NCI-H82 treated with DMSO at 0.1 percent for 48 hours (cell line): Measurements from ENCODE around the gene PRODH2.

Experiments used
- DNase-seq: peaks from one replicate; lab custom pipeline; 2025; ENCODE audit not compliant: unreplicated experiment; lab: John Stamatoyannopoulos, UW

Gene PRODH2, protein sequence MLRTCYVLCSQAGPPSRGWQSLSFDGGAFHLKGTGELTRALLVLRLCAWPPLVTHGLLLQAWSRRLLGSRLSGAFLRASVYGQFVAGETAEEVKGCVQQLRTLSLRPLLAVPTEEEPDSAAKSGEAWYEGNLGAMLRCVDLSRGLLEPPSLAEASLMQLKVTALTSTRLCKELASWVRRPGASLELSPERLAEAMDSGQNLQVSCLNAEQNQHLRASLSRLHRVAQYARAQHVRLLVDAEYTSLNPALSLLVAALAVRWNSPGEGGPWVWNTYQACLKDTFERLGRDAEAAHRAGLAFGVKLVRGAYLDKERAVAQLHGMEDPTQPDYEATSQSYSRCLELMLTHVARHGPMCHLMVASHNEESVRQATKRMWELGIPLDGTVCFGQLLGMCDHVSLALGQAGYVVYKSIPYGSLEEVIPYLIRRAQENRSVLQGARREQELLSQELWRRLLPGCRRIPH

DNA sequence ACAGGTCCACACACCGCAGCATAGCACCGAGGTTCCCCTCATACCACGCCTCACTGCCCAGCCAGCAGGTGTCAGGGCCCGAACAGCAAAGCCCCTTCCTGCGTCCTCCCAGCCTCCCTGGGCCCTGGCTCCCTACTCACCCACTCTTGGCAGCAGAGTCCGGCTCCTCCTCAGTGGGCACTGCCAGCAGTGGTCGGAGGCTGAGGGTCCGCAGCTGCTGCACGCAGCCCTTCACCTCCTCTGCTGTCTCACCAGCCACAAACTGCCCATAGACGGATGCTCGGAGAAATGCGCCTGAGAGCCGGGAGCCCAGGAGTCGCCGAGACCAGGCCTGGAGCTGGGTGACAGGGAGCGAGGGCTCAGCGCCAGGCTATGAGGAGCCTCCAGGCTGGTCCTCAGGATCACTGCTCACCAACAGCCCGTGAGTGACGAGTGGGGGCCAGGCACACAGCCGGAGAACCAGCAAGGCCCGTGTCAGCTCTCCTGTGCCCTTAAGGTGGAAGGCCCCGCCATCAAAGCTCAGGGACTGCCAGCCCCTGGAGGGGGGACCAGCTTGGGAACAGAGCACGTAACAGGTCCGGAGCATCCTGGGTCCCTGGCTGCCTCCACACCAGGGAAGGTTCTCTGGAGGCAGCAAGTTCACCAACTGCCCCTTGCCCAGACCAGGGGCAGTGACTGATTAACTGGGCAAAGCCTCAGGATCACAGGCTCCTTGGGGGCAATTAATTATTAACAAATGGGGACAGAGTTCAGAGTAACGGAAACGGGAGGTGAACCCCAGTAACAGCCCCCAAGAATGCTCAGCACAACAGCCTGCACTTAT, at the start of gene PRODH2:
PRODH2 (minus strand) TSS at position 626 of the 823 bp plus-strand sequence; CDS start at position 586, 40 bp downstream.
- no peak for DNase-seq

DNA sequence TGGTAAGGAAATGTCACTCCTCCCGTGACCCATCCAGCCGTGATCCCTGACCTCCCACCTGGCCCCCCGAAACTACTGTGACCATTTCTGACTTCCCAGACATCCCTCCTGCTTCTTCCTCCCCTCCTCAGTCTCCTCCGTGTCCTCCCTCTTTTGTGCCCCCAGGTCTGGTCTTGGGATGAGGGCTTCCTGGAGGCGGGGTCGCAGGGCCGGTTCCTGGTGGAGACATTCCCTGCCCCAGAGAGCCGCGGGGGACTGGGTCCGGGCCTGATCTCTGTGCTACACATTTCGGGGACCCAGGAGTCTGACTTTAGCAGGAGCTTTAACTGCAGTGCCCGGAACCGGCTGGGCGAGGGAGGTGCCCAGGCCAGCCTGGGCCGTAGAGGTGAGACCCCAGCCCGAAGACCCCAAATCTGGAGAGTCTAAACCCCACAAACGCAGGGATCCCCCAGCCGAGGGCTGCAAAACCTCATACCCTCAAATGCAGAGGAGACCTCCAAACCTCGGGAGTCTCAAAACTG, 49.1 kb upstream of the PRODH2 start:
- no peak for DNase-seq

DNA sequence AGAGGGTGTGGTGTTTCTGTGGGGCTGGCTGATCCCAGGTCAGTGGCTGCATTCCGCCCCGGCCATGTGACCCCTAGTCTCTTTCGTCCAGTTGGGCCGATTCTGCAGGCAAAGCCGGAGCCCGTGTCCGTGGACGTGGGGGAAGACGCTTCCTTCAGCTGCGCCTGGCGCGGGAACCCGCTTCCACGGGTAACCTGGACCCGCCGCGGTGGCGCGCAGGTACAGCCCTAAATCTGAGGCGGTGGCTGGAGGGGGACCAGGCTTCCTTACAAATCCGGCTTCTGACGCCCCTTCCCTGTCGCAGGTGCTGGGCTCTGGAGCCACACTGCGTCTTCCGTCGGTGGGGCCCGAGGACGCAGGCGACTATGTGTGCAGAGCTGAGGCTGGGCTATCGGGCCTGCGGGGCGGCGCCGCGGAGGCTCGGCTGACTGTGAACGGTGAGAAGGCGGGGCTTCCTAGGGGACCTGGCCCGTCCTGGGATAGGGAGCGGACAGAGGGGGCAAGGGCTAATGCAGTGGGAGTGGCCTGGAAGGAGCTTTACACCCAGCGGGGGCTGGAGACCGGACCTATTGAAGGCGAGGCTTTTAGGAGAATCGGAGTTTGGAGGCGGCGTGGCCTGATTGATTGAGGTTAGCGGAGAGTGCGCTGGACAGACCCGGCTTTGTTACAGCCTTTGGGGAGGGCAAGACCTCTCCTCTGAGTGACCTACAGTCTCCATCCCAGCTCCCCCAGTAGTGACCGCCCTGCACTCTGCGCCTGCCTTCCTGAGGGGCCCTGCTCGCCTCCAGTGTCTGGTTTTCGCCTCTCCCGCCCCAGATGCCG, 48.4 kb upstream of the PRODH2 start:
- no peak for DNase-seq

DNA sequence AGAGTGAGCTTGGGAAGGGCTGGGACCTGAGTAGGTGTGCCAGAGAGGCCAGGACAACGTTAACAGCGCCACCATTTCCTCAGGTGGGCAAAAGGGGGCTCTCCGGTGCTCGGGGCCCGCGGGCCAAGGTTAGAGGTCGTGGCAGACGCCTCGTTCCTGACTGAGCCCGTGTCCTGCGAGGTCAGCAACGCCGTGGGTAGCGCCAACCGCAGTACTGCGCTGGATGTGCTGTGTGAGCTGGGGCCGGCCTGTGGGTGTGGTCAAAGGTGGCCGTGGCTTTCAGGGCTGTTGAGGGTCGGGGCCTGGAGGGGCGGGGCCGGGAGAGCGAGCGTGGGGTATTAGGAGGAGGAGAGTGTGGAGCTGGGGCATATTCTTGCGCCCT, 47.8 kb upstream of the PRODH2 start:
- DNase-seq: no peak

DNA sequence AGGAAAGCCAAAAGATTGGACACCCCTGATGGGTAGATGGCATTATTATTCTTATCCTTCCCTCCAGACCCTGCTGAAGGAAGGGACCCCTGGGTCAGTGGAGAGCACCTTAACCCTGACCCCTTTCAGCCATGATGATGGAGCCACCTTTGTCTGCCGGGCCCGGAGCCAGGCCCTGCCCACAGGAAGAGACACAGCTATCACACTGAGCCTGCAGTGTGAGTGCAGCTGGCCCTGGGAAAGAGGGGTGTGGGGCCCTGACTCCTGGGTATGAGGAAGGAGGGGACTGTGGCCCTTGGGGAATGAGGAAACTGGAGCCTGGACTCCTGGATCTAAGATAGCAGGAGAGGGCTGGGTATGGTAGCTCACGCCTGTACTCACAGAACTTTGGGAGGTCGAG, 46.8 kb upstream of the PRODH2 start:
- DNase-seq: no peak

DNA sequence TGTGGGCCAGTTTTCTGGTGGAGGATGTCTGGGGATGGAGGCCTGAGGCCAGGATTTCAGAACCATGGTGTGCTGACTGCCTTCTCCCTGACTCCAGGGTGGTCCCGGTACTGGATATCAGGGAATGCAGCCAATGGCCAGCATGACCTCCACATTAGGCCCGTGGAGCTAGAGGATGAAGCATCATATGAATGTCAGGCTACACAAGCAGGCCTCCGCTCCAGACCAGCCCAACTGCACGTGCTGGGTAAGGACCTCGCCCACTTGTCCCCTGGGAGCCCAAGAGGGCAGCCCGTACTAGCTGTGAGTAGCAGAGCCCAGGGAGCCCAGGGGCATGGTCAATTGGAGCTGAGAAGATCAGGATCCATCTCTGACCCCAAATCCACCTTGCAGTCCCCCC, 45.7 kb upstream of the PRODH2 start:
- no peak for DNase-seq

DNA sequence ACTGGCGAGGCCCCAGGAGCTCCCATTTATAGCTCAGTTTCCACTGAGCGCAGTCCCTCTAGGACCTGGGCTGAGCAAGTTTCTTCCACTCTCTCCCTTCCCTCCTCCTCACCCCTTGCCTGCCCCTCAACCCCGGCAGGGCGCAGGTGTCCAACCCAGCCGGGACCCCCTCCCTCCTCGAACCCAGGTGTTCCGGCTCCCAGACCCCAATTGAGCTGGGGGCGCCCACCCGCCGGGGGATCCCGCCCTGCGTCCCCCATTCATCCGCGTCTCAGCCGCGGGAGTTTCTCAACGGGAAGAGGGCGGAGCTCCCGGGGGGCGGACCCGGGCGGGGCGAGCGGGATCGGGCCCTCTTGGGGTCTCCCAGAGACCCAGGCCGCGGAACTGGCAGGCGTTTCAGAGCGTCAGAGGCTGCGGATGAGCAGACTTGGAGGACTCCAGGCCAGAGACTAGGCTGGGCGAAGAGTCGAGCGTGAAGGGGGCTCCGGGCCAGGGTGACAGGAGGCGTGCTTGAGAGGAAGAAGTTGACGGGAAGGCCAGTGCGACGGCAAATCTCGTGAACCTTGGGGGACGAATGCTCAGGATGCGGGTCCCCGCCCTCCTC, 44.0 kb upstream of the PRODH2 start, which contains the start of gene KIRREL2:
KIRREL2 (plus strand) TSS at position 366 of the 604 bp plus-strand sequence; CDS start at position 575, 209 bp downstream.
- DNase-seq: peak; percentile 26

DNA sequence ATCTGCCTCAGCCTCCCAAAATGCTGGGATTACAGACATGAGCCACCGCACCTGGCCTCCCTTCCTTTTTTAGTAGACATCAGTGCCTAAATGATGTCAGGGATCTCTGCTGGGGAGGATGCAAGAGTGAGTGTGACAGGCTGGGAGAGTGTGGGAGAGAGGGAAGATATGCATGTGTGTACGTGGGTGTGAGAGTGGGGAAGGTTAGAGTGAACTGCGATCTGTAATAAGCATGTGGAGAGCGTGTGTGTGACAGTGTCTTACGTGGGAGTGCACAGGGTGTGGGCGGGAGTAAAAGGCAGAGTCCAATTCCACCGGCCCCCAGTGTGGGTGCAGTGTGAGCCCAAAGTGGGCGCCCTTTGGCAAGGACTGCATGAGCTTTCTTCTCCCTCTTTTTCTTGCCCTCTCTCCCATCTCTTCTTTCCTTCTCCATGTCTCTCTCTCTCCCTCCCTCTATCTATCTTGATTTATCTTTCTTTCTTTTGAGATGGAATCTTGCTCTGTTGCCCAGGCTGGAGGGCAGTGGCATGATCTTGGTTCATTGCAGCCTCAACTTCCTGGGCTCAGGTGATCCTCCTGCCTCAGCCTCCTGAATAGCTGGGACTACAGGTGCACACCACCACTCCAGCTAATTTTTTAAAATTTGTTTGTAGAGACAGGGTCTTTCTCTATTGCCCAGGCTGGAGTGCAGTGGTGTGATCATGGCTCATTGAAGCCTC, 40.6 kb upstream of the PRODH2 start:
- DNase-seq: no peak

DNA sequence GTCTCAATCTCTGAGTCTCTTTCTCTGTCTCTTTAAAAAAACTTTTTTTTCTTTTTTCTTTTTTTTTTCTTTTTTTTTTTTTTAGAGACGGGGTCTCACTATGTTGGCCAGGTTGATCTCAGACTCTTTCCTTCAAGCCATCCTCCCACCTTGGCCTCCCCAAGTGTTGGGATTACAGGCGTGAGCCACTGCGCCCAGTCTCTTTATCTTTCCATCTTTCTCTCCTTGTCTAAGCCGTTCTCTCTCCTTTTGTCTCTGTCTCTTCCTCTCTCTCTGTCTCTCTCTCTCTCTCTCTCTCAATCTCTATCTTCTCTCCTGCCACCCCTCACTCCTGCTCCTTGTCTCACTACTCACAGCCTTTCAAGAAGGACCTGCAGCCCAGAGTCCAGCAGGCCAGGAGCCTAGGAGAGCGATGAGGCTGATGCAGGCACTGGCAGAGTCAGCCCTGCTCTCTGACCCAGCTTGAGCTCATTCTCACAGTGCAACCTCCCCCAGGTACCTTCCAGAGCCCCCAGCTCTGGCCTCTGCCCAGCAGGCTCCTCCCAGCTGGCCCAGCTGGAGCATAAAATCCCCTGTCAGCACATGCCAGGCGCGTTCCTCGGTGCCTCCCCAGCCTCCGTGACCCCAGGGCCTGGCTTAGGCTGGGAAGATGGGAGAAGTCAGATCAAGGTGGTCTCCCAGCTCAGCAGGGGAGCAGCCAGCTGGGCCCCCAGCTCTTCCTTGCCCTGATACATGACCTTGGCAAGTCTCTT, 39.6 kb upstream of the PRODH2 start, which contains the start of gene NPHS1:
NPHS1 (minus strand) TSS at position 476 of the 752 bp plus-strand sequence. CDS start 667 bp downstream, outside the sequence.
- peak; percentile 42 for DNase-seq

DNA sequence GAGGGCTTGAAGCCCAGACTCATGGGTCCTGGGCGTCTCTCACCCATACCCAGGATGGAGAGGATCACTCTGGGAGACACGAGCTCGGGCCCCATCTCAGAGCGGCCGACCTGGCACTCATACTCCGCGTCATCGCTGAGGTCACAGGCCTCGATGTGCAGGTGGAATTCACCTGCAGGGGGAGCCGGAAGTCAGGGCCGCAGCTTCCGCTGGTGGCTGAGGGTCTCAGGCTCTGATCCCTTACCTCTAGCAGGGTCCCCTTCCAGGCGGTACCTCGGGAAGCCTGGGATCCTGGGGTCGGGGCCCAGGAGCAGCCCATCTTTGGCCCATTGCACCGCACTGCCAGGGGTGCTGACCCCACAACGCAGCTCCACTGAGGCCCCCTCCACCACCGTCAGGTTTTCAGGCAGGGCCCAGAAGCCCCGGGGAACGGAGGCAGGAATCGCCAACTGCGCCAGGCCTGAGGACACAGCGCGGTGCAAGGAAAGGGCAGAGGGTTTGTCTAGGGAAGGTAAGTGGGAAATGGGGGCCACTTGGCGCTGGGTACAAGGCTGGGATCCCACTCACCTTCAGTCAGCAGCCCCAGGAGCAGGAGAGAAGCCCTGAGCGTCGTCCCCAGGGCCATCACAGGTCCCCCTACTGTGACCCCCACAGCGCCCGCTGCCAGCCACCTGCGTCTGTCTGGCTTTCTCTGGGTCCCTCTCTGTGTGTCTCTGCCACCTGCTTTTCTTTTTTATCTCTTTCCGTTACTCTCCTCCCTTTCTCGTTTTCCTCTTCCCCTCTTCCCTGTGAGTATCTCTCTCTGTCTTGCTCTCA, 38.8 kb upstream of the PRODH2 start:
- no peak for DNase-seq

DNA sequence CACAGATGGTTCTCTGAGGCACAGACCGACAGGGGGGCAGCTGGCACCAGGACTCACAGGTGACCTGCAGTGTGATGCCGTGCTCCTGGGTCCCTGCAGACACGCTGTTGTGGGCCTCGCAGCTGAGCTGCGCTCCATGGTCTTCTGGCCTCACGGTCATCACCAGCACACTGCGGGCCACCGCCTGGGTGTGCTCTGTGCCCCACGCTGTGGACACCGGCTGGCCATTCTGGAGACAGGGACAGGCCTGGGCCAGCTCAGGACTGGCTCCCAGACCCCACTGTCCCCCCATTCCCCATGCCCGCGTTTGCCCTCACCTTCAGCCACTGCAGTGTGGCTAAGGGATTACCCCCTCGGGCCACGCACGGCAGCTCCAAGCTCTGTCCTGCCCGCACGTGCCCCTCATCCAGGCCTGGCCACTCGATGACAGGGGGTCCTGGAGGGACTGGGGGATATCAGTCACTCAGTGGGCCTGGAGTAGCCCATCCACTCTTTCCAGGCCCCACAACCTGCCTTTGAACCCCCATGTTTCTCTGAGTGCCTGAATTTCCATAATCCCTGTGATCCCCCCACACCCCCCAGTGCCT, 36.4 kb upstream of the PRODH2 start:
- no peak for DNase-seq

DNA sequence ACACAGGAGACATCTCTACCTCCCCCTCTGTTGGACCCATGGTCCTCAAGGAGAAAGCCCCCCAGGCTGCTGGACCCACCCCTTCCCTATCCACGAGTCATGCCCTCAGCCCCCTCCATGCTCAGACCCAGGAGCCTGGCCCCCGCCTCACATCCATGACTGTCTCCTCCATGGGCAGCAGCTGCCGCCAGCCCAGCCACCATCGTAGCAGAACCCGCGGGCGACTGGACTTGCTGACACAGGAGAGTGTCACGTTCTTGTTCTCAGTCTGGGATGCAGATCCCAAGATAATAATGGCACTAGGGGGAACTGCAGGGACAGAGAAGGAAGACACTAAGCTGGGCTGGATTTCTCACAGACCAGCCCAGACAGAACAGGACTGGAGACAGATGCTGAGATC, 35.8 kb upstream of the PRODH2 start:
- DNase-seq: no peak

DNA sequence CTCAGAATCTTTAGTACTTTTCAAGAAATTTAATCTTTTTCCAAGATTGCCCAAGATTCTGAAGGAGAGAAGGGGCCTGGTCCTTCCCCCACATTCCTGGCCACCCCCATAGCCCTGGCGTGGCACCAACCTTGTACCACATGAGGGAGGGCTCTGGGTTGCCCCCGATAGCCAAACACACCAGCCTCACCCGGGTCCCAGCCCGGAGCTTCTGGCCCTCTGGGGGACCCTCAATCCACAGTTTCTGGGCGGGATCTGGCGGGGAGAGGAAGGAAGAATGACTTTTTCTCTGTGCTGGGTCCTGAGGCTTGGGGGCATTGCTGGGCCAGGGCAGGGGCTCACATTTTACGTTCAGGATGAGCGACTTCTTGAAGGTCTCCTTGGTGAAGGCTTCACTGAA, 35.3 kb upstream of the PRODH2 start:
- no peak for DNase-seq

DNA sequence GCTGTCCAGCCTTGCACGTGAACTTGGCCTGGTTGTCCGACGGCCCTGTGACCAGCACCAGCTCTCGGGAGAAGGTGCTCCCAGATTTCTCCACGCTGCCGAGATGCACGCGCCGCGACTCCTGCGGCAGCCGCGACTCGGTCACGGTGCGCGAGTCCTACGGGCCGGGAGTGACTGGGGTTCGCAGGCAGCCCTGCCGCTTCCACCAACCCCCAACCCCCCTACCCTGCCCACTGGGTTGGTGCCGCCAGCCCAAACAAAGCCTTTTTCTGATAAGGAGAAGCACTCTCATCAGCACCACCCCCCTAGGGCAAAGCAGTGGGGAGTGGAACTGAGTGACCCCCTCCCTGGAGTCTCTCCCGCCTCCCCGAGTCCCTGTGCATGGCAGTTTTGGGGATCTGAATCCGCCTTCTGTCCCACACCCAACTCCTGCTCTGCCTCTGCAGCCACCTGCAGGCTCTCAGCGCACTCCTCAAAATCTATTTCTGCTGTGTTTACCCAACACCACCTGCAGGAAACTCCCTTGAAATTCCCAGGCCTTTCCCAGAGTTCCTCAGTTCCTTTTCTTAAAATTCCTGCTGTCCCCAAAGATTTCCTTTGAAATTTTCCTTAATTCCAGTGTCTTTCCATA, 33.5 kb upstream of the PRODH2 start:
- no peak for DNase-seq

DNA sequence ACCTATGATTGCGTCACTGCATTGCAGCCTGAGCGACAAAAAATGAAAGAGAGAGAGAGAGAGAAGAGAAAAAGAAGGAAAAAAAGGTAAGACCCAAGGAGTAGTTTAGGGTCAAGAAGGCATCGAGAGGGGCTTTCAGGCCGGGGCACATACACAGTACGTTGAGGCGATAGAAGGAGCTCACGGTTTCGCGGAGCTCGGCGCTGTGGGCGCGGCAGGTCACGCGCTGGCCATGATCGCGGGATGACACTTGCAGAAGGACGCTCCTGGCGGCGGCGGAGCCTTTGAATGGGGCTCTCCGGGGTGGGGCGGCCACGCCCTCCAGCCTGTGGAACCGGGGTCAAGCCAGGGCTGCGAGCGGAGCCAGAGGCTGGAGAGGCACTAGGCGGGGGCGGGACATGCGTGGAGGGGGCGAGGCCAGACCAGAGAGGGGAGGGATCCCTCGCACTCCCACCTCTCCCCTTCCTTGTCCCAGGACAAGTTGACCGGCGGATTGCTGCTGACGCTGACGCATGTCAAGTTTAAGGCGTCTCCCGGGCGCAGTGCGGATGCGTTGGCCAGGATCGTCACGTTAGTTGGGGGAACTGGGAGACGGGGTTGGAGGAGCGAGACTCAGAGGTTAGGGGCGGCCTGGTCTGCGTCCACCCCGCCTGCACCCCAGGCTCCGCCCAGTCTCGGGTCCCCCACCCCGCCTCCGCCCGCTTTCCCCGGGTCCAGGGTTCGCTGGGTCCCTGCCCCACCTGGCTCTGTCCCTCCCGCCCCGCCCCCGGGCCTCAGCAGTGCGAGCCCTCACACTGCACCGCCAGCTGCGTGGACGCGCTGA, 32.8 kb upstream of the PRODH2 start:
- DNase-seq: peak; percentile 12

DNA sequence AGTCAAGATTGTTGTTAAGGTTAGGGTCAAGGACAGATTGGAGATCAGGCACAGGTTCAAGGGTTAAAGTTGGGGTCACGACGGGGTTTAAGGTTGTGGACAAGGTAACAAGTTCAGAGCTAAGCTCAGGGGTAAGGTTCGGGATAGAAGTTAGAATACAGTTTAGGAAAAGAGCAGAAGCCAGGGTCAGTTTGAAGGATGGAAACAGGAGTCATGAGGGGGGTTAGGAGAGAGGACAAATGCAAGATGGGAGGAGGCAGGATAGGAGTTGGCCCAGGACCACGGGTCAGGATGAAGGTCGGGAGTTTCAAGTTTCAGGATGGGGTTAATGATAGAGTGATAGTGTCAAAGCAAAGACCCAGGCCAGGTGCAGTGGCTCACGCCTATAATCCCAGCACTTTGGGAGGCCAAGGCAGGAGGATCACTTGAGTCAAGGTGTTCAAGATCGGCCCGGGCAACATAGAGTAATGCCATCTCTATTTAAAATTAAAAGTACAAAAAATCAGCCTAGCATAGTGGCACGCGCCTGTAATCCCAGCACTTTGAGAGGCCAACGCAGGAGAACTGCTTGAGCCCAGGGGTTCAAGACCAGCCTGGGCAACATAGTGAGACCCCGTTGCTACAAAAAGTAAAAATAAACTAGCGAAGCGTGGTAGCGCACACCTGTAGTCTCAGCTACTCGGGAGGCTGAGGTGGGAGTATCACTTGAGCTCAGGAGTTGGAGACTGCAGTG, 32.0 kb upstream of the PRODH2 start:
- no peak for DNase-seq
